Testis (tissue), 3 donors: ENCODE measurements around the gene APOBEC3F. TPM values are rescaled to one million over a fixed set of nuclear protein-coding genes. Genes with fewer than 3 reads are reported as not detected.

Experiments used
- DNase-seq: peaks from one replicate; pipeline ENCODE4 v3.0.0-alpha.2; 2019
- H3K27ac ChIP-seq, 2 donors: fragments of 200-600 bp; sonication (generic); one replicate each; pipeline ENCODE4 v1.5.1; 2019
- H3K27me3 ChIP-seq: fragments of 200-600 bp; sonication (generic); one replicate; pipeline ENCODE4 v1.5.1; 2019
- H3K36me3 ChIP-seq: fragments of 200-600 bp; sonication (generic); one replicate; pipeline ENCODE4 v1.5.1; 2017; ENCODE audit warnings: low read depth; ENCODE audit errors: missing control alignments
- H3K4me1 ChIP-seq: fragments of 200-600 bp; sonication (generic); one replicate; pipeline ENCODE4 v1.5.1; 2019
- H3K4me3 ChIP-seq, 2 donors: fragments of 200-600 bp; sonication (generic); one replicate each; pipeline ENCODE4 v1.5.1; 2017 to 2019
- H3K9me3 ChIP-seq: fragments of 200-600 bp; sonication (generic); one replicate; pipeline ENCODE4 v1.5.1; 2017
- CTCF ChIP-seq, 3 experiments: fragments of 450-650 bp in 2 of 3; fragments of 200-600 bp in 1 of 3; sonication (generic) in 1 of 3; IDR thresholded peaks; one replicate each; pipeline ENCODE4 v1.5.1; 2016 to 2019; ENCODE audit warnings: antibody characterized with exemption in 3 of 3, mild to moderate bottlenecking in 2 of 3, moderate library complexity in 1 of 3
- POLR2A ChIP-seq: fragments of 450-650 bp; IDR thresholded peaks from one replicate; pipeline ENCODE4 v1.6.1; 2017; ENCODE audit warnings: antibody characterized with exemption, mild to moderate bottlenecking, moderate library complexity
- WGBS, 2 donors: methylation state at CpG; one replicate each; pipeline ENCODE4 v1.1.5; 2018; 5-methylcytosine and 5-hydroxymethylcytosine counted together
- intact Hi-C: fragments of 100-400 bp; cut with DNase I; formaldehyde crosslinking; loops from one replicate; pipeline ENCODE4 v1.15.1; 2023; ENCODE audit warnings: low total_unique reads
- polyA plus RNA-seq: library from polyadenylated mRNA; stranded (reverse); fragments of 350-450 nt; fragmentation: Illumina TruSeq; extraction: RNeasy Lipid Tissue Mini Kit (QIAGEN cat#74804); gene quantifications from one replicate; pipeline ENCODE4 v1.2.3, GENCODE V29; 2014; ENCODE audit warnings: low read depth, low replicate concordance; ENCODE audit not compliant: insufficient read depth
- total RNA-seq, 2 donors: library from RNA; depleted of rRNA; stranded (reverse); fragments of >200 nt; gene quantifications; one replicate each; pipeline ENCODE4 v1.2.3, GENCODE V29; 2016

The APOBEC3F gene
- total and polyA plus RNA-seq, 3 donors from 2014 or later = 19.0 to 30.5 (median 26.8) TPM

- no peak for TF ChIP-seq CTCF (IDR thresholded peaks at IDR 0.05)
- Histone ChIP-seq H3K4me3 (no peak overlapping the region), H3K4me1 (peaks cover 15% of the 10 kb centered on the region), H3K9me3 (no peaks in the 10 kb centered on the region), H3K36me3 (no peaks in the 10 kb centered on the region), H3K27ac (no peak overlapping the region), H3K27me3 (no peaks in the 10 kb centered on the region)
- 80 to 90% methylated on average over 9 to 10 of the region's 14 CpGs for WGBS, 2 donors
- intact Hi-C loops = no loop called here
- no peak for DNase-seq
These were observed 42.8 kb downstream of the APOBEC3F start for GRCh38 chr22:39083212-39084165.

- Histone ChIP-seq H3K27me3 (no peaks in the 10 kb centered on the region), H3K4me1 (peaks cover 13% of the 10 kb centered on the region), H3K9me3 (no peaks in the 10 kb centered on the region), H3K36me3 (no peaks in the 10 kb centered on the region), H3K4me3 (no peak overlapping the region), H3K27ac (no peak overlapping the region)
- no peak for TF ChIP-seq POLR2A
- no peak for TF ChIP-seq CTCF (IDR thresholded peaks at IDR 0.05)
- 94 to 100% methylated on average over 6 to 8 of the region's 8 CpGs for WGBS, 2 donors
- intact Hi-C loops = no loop called here
- no peak for DNase-seq
These were observed 44.0 kb downstream of the APOBEC3F start for GRCh38 chr22:39084666-39085065.

- Histone ChIP-seq H3K4me1 (peaks cover 7% of the 10 kb centered on the region), H3K27ac (no peak overlapping the region), H3K9me3 (no peaks in the 10 kb centered on the region), H3K36me3 (no peaks in the 10 kb centered on the region), H3K4me3 (no peak overlapping the region), H3K27me3 (no peaks in the 10 kb centered on the region)
- 89 to 90% methylated on average over 6 of the region's 6 CpGs for WGBS, 2 donors
- intact Hi-C loops = no loop called here
- TF ChIP-seq POLR2A = no peak
- no peak for TF ChIP-seq CTCF (IDR thresholded peaks at IDR 0.05)
- DNase-seq = no peak
These were observed 46.4 kb downstream of the APOBEC3F start for GRCh38 chr22:39087098-39087497.

- H3K4me1 ChIP-seq = peaks cover 7% of the 10 kb centered on the region
- intact Hi-C loops = no loop called here
- H3K9me3 ChIP-seq = no peaks in the 10 kb centered on the region
- TF ChIP-seq CTCF (IDR thresholded peaks at IDR 0.05) = no peak
- no peak for TF ChIP-seq POLR2A
- no peak overlapping the region for H3K27ac ChIP-seq
- H3K4me3 ChIP-seq = no peak overlapping the region
- no peaks in the 10 kb centered on the region for H3K36me3 ChIP-seq
- H3K27me3 ChIP-seq = no peaks in the 10 kb centered on the region
- DNase-seq = peak; percentile 58
- WGBS, 2 donors = 57 to 81% methylated on average over 6 to 18 of the region's 18 CpGs
These were observed 47.4 kb downstream of the APOBEC3F start for GRCh38 chr22:39087881-39088684.
